GM18499 (cell line): ENCODE measurements around the gene ZDHHC14.

Source experiments
- ATAC-seq: cut with Tn5 transposase; IDR thresholded peaks from one replicate; pipeline ENCODE4 v1.9.1; 2021; ENCODE audit warnings: moderate number of reproducible peaks; ENCODE audit not compliant: insufficient read depth, unreplicated experiment

The ZDHHC14 gene

DNA sequence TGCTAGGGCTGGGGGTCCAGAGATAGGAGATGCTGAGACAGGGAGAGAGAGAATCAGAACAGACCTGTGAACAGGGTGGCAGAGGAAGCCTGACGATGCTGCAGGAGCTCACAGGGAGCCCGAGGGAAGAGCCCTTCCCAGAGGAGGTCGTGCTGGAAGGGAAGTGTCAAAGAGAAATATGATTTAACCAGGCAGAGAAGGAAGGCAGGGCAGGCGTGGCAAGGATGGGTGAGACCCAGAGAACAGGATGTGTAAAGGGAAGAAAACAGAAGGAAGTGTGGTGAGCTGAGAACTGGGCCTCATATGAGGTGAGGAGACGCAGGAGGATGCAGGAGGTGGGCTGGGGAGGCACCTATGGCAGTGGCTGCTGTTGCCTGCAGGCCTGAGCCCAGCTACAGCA lies 105.6 kb downstream of the ZDHHC14 start:
- no peak for ATAC-seq

DNA sequence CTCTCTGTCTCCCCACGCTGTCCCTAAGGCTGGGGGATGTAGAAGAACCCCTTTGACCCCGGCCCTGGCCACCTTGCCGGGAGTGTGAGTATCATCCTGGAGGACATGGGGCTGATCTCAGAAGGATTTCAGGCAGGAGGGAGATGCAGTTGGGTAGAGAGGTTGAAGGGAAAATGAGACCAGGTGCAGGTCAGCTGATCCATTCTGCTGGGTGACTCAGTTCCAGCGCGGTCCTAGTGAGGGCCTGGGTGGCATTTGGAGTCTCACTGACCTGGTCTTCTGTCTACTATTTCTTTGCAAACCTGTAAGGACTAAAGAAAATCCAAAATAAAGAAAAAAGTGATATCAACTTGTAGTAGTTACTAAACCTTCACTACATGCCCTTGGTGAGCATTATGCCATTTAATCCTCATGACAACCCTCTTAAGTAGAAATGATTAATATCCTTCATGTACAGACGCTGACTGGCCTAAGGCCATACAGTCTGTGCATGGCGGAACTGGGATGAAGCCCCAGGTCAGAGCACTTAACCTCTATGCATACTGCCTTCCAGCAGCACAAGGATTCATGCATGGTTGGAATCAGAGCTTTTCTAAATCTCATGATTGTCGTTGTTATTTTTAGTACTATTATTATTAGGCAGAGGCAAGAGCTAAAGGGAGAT lies 106.3 kb downstream of the ZDHHC14 start:
- ATAC-seq: no peak

DNA sequence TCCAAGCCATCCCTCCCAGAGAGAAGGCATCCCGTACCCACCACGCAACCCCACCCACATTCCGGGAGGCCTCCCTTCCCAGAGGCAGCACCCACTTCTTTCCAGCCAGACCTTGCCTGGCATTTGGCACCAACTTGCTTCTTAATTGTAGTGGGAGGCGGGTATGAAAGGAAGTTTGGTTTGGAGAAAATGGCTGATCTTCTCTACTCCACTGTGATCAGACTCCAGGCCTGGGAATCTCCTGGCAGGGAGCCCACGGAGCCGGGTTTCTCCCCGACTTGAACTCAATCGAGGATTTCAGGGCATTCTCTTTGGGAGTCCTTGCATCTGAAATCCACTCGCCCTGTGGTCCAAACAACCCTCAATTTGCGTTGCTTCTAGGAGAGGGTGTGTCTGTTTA lies 107.1 kb downstream of the ZDHHC14 start:
- ATAC-seq: no peak

DNA sequence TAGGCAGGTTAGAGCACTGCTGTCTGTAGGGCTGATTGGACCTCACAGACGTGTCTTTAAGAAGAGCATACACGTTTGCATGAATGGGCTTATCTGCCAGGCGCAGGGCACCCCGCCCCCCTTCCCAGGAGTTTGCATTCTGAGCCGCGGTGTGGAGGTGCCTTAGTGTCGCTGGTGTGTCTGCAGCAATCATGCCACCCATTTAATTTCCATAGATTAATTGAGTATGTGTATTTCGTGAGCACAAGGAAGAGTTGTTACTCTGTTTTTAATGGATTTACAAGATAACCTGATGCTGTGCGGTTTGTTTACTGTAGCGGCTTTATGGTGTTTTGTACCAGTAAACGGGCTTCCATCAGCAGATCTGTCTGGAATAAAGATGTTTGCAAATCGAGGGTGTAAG lies 107.7 kb downstream of the ZDHHC14 start:
- no peak for ATAC-seq

DNA sequence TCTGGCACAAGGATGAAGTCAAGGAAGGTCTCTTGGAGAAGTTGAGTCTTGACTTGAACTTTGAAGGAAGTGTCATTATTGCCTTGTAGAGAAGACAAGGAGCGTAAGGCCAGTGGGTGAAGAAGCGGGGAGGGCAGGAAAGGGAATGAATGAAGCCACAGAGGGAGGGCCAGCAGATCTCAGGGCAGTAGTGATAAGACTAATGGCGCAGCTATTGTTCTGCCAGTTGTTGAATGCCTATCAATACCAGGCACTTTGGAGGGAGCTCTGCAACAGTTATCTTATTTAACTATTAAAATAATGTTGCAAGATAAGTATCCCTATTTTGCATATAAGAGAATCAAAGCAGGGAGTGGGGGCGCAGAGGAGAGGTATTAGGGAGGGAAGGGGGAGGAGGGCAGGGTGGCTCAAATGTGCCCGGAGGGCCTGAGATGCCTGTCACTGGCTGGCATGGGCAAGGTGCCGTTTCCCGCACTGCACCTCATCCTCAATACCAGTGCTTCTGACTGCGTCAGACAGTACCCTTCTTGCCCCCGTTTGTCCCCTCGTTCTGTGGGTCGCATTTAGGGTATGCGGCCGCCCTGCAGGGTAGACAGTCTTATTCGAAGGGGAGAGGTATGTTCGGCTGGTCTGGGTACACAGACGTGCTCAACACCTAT lies 109.8 kb downstream of the ZDHHC14 start:
- no peak for ATAC-seq

DNA sequence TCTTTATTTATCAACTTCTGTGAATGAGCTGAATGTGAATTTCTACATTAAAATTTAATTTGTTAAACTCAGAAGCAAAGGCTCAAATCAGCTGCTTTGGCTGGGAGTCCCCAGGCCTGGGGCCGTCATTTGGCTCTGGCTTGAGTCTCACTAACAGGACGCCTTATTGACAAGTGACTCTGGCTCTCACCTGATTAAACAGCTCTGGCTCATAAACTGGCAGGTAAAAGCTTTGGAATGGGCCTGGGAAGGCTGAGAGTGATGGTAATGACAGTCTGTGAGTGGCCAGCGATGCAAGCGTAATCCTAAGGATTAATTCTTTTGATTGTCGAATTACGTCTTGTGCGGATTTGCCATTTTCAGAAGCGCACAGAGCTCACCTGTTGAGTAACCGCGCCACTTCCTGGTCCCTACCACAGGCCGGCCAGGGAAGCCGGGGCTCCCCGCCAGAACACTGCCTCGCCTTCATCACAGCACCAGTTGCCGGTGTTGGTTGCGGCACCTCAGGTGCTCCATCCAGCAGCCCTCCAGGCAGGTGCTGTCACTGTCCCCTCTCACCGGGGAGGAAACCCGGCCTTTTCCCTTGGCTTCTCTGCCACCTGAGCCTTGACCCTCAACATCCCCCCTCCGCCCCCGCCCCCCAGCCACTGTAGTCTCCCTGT lies 110.7 kb downstream of the ZDHHC14 start:
- no peak for ATAC-seq

DNA sequence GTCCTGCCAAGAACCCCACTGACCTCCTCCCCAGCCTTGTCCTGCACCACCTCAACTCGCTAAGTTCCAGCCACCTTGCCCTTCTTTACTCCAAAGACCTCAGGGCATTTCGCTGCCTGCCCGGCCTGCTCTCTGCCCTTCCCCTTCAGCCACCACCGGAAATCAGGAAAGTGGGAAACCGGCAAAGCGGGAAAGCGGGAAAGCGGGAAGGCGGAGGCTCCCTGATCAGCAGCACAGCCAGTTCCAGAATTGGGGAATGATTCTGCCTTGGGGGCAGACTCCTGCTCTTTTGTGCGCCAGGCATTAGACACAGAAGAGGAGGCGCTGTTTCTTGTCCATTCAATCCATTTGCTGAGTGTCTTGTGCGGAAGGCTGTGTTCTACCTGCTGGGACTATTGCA lies 111.3 kb downstream of the ZDHHC14 start:
- ATAC-seq: no peak

DNA sequence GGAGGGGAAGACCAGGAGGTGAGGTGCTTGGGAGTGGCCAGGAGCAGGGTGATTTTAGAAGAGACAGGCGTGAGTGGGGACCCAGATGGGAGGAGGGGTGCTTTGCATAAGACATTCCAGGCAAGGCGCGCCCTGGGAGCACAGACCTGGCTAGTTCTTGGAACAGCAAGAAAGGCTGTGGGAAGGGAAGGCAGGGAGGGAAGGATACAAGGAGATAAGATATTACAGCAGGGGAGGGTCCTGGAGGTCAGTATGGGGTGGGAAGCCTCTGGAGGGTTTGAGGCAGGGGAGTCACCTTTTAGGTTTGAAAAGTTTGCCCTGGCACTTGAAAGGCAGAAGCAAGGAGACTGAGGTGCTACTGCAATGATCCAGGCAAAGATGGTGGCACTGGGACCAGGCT lies 111.8 kb downstream of the ZDHHC14 start:
- no peak for ATAC-seq

DNA sequence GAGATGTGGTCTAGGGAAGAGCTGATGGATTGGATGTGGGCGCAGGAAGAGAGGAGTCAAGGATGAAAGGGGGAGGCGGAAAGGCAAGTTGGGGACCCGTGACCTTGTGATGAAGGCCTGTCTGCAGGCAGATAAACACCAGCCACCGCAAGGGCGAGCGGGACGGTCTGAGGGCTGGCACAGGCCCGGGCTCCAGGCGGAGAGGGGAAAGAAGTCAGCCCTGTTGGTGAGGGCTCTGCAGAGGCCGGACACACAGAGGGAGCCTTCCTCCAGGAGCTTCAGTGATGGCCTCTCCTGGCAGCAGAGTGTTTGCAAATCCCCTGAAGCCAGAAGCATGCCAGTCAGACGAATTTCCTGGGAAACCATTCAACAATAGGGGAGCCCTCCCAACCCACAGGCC lies 112.2 kb downstream of the ZDHHC14 start:
- no peak for ATAC-seq

DNA sequence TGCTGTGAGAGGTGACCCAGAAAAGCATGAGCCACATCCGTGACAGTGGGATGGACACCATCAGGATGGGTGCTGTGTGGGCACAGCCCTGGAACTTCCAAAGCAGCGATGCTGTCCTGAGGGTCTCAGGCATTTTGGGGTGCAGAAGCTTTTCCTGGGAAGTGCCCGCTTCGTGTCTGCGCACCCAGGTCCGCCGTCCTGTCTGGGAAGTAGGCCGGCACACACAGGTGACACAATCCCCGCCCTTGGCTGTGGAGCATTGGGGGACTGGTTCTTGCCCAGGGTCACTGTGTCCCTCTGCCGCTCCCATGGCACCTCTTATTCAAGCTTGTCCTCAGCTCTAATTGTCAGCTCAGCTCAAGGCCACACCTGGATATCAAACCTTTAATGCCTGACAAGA lies 112.6 kb downstream of the ZDHHC14 start:
- ATAC-seq: no peak

DNA sequence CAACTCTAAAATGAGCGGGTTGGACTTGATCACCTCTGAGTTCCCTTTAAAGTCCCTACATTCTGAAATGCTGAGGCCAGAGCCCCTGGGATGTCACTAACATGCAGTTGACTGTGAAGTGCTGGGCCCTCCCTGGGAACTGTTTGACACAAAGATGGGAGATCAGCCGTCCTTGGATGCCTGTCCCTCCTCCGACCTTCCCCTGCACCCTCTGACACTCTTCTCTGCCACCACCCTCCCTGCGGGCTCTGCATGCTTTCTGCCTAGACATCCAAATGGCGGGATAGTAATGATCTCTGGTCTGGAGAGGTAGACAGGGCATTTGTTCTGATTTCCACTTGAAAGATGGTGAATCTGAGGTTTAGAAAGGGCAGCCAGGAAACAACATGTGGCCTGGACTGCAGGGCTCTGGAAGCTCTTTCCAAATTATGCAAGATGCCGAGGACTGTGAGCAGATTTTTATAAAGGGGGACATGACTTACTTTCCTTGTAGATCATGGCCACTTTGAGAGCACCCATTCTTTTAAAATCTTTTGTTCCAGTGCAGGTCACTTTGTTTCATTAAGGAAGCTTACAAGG lies 113.2 kb downstream of the ZDHHC14 start:
- ATAC-seq: no peak

DNA sequence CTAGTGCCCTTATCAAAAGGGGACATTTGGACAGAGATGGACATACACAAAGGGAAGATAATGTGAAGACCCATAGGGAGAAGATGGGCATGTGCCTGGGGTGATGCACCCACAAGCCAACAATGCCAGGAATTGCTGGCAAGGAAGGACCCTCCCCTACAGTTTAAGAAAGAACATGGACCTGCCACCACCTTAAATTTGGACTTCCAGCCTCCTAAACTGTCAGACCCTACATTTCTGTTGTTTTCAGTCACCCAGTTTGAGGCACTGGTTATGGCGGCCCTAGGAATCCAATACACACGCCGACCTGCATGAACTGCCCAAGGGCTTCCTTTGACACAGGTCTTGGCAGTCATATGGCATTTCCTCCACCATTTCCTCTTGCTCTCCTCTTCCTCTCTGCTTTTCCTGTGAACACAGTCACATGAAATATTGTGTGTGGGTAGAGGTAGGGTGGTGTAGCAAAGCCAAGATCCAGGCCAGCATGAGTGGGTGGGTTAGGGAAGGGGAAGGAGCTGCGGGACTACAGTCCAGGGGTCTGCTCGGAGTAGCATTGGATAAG lies 115.6 kb downstream of the ZDHHC14 start:
- no peak for ATAC-seq

DNA sequence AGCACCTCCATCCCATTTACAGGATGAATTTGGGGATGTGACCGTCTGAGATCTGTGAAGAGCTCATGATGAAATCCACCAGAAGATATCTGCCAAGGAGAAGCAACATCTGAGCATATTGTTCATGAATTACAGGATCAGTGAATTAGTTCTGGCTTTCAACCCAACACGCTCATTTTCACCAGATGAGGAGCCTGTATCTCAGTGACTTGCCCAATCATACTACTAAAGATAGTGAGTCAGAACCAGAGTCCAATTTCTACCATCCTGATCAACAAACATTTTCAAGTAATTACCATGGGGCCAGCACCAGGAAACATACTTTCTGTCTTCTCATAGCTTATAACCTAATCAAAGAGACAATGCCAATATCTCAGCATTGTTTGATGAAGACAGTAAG lies 116.6 kb downstream of the ZDHHC14 start:
- ATAC-seq: no peak

DNA sequence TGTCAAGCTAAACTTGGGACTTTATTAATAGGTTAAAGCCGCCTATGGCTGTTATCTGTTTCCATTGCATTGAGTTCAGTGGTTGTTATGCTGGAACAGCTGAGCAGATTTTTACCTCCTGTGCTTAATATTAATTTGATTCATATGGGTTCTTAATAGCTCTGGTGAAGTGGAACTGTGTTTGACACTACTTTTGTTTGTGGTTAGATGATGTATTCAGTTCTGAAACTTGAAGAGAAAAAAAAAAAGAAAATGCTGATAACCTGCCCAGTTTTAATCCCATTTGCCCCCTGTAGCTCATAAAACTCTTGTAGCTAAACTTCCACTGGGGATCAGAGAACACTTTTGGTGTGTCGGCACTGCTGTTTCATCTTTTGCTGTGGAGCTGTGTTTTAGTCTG lies 117.8 kb downstream of the ZDHHC14 start:
- ATAC-seq: no peak

DNA sequence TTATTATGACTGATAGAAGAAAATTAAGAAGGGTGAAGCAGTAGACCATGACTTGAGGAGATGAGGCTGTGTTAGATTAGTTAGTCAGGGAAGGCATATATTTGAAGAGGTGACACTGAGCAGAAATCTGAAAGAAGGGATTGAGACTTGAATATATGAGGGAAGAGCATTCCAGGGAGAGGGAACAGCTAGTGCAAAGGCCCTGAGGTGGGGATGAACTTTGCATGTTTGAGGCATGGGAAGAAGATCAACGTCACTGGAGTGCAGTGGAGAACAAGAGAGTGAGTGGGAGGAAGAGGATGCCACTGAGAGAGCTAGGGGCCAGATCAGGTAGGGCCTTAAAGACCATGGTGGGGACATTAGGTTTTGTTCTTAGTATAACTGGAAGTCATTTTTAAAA lies 119.0 kb downstream of the ZDHHC14 start:
- ATAC-seq: no peak

DNA sequence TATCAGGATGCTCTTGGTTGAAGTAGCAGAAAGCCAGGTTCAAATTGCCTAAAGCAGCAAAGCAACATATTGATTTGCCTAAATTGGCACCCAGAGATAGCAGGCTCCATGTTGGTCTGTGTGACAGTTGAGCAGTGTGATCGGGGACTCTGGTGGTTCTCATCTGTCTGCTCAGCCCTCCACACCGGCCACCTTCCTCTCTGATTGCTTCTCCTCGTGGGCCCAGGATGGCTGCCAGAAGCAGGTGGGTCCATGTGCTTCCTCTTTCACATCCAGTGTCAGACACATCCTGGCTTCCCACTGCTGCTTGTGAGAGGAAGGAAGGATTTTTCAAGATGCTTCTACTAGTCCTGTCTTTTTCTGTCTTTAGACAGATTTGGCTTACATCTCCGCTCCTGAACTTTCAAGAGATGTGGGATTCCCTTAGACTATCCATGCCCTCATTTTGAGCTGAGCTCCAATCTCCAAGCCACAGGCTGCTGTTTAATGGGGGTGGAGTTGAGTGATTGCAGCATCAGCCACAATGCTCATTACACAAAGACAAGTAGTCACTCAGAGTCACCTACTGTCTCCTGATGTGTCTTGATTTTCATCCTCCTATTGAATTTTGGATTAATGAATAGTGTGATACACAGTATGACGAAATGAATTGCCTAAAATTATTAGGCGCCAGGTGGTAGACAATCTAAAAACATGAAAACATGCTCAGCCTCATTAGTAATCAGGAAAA lies 122.2 kb downstream of the ZDHHC14 start:
- no peak for ATAC-seq

DNA sequence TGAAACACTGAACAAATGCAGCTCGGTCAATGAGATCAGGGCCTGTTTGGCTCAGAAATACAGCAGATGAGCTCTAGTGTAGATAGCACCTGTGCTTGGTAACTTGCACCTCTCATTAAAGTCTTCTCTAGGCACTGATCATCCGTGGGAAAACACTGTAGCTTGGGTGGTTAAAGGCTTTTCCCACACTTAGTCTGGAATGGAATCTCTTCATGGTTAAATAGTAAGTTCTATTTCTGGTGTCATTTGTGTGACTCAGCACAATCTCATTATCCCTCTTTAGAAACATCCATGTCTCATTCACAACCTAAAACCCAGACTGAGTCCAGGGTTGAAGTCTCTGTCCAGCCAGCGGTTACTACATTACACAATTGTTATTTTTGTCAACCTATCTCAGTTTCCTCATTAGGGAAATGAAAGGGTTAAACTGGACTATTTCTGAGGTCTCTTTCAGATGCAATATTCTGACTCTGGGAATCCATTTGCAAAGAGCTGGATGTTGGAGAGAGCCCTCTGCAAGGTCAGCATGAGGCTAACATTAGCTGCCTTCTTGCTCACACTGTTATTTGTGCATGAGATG lies 125.0 kb downstream of the ZDHHC14 start:
- ATAC-seq: no peak

DNA sequence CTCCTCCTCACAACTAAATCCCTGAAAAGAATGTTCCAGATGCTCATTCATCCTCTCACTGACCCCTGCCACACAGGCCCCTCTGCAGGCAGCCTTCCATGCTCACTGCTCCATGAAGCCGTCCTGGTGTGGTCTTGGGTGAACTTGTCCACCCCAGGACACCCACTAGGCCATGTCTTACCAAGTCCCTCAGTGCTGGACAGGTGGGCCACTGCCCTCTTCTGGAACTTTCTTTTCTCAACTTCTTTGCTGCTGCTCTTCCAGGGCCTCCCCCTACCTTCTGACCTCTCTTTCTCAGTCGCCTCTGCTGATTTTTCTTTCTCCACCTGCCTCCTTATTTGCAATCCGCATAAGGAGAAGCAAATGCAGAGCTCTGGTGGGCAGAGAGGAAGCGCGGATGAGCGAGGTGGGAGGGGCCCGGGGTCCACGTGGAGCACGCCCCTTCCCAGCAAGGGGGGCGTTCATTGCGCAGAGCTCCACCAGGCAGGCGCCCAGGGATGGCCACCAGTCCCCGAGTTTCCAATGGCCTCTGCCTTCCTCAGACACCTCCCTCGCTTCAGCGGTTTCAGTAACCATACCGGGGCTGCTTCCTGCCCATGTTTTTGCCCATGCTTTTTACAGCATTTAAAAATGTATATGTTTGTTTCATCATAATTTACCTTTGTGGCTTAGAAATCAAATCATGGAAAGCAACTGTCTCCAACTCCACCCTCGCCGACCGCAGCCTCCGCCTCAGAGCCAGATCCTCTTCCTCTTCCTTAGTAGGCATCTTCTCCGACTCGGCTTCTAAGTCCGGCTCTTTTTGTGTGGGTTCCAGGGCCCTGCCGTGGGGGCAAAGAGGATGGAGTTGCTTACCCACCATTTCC lies 129.6 kb downstream of the ZDHHC14 start:
- no peak for ATAC-seq

DNA sequence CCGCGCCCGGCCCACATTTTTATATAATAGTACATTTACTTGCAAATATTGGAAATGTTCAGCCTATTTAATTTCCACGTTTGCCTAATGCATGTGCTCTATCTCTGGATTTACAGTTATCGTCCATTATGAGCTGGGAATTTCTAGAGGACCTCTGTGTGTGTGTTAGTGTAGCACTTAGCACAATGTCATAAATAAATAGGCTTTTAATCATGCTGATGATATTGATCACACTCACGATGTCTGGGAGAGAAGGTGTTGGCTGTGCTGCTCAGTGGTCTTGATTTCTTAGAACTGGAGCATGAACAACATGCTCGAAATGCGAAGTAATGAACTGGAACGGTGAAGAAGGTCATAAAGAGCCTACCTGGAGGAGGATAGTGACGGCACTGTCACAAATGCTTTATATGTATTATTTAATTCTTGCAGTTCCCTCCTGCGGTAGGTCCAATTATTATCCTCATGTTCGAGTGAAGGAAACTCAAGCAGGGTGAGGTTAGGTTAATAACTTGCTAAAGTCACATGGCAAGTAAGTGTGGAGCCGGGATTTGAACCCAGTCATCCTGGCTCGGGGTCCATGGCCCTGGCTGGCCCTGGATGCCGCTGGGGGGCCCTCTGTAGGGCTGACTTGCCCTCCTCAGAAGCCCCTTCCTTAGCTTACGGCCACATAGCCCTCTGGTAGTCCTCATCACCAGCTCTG lies 130.8 kb downstream of the ZDHHC14 start:
- ATAC-seq: no peak
